Eye (tissue), 1 donor: ENCODE measurements around the gene KDM2B.
A peak's percentile ranks its signal among the peaks of the same experiment; 100 is the strongest.
"Not testable (repeated sequence)": the region's sequence is repeated elsewhere in the genome, so short reads cannot be mapped to it uniquely, and the experiment has no call there.

Experiments used
- DNase-seq: peaks from one replicate; pipeline ENCODE4 v3.0.0-alpha.2; 2015

The KDM2B gene

GRCh38 chr12:121423682-121424623 lies 156.9 kb downstream of the KDM2B start:
- no peak for DNase-seq

- no peak for DNase-seq
These were observed 157.6 kb downstream of the KDM2B start for GRCh38 chr12:121423253-121423652.

- no peak for DNase-seq
These were observed 160.7 kb downstream of the KDM2B start for GRCh38 chr12:121420109-121420508.

- no peak for DNase-seq
These were observed 163.0 kb downstream of the KDM2B start for GRCh38 chr12:121417847-121418246.

- DNase-seq: no peak
These were observed 166.9 kb downstream of the KDM2B start for GRCh38 chr12:121413917-121414316.

- no peak for DNase-seq
These were observed 175.6 kb downstream of the KDM2B start for GRCh38 chr12:121405211-121405610.

GRCh38 chr12:121404734-121405133 lies 176.1 kb downstream of the KDM2B start:
- peak; percentile 43 for DNase-seq

GRCh38 chr12:121403721-121404120 lies 177.1 kb downstream of the KDM2B start:
- no peak for DNase-seq

GRCh38 chr12:121400332-121401139 lies 180.3 kb downstream of the KDM2B start:
- peak; percentile 81 for DNase-seq

GRCh38 chr12:121399391-121400331 lies 181.2 kb downstream of the KDM2B start, which contains the start of gene RNF34:
Gene RNF34, plus strand, starts transcription at chr12:121400118. Its CDS starts 95 bp downstream, at chr12:121400213.
- DNase-seq: peak; percentile 99

GRCh38 chr12:121398355-121398754 lies 182.5 kb downstream of the KDM2B start:
- no peak for DNase-seq

GRCh38 chr12:121397521-121397920 lies 183.3 kb downstream of the KDM2B start:
- DNase-seq: no peak

- no peak for DNase-seq
These were observed 188.5 kb downstream of the KDM2B start for GRCh38 chr12:121392325-121392716.

GRCh38 chr12:121391619-121392324 lies 189.1 kb downstream of the KDM2B start:
- DNase-seq: peak; percentile 60

GRCh38 chr12:121390856-121391255 lies 190.0 kb downstream of the KDM2B start:
- no peak for DNase-seq

GRCh38 chr12:121388421-121388981 lies 192.3 kb downstream of the KDM2B start:
- no peak for DNase-seq

- not testable (repeated sequence) for DNase-seq
These were observed 195.9 kb downstream of the KDM2B start for GRCh38 chr12:121384891-121385290.

- no peak for DNase-seq
These were observed 197.2 kb downstream of the KDM2B start for GRCh38 chr12:121383601-121384021.

- DNase-seq: no peak
These were observed 200.9 kb downstream of the KDM2B start for GRCh38 chr12:121379945-121380344.
